ENCODE measurements around the gene DCAKD. TPM values are rescaled to one million over a fixed set of nuclear protein-coding genes. Genes with fewer than 3 reads are reported as not detected.

Gene DCAKD
- total RNA-seq, 1 experiment from 2014 or later, result 57.7 TPM

DNA sequence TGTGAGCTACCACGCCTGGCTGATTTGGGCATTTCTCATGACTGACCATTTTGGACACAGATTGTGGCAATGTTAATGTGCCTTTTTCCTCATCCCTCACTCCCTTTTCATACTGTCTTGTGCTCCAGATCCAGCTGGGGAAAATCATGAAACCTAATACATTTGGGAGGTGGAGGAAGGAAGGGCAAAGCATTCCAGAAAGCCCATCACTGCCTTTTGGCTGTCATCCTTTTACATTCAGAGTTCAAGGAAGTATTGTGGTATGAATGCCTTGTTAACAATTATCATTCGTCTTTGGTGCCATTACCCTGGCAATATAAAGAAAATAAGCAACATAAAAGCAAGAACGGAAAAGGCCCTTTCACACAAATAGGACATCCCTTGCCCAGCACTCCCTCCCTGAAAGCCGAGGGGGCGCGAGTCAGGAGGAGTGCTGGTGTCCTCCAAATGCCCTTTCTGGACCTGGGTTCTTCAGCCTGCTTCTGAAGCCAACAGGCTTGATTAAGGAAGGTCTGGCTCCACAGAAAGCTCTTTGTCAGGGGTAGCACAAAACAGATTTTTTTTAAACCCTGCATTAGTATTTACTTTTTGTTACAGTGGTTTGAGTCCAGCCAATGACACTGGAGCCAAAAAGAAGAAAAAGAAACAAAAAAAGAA, 29.7 kb upstream of the DCAKD start (continued):
- no peak for TF ChIP-seq AFF4 (CRISPR knock-in tag; IDR thresholded peaks at IDR 0.05; ENCODE audit: borderline replicate concordance)
- no peak for TF ChIP-seq ELF4 (CRISPR knock-in tag; IDR thresholded peaks at IDR 0.05; ENCODE audit: low read depth)
- no peak for TF ChIP-seq GTF2I (CRISPR knock-in tag; conservative IDR thresholded peaks at IDR 0.05)
- no peak for TF ChIP-seq ZNF121 (CRISPR knock-in tag; IDR thresholded peaks at IDR 0.05)
- TF ChIP-seq, protein P1, sequence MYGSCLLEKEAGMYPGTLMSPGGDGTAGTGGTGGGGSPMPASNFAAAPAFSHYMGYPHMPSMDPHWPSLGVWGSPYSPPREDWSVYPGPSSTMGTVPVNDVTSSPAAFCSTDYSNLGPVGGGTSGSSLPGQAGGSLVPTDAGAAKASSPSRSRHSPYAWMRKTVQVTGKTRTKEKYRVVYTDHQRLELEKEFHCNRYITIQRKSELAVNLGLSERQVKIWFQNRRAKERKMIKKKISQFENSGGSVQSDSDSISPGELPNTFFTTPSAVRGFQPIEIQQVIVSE (CRISPR knock-in tag; IDR thresholded peaks at IDR 0.05; ENCODE audit: borderline replicate concordance), result no peak
- TF ChIP-seq ZNF423 (CRISPR knock-in tag; IDR thresholded peaks at IDR 0.05), result no peak
- TF ChIP-seq USF1 (CRISPR knock-in tag; IDR thresholded peaks at IDR 0.05), result no peak

GRCh38 chr17:45077643-45078042, 26.2 kb upstream of the DCAKD start:
- Mint-ChIP-seq H3K36me3 (peaks cover 45% of the 10 kb centered on the region), H3K27ac (no peak overlapping the region), H3K9me3 (no peaks in the 10 kb centered on the region), H3K4me3 (no peak overlapping the region), H3K4me1 (0 out of 2 replicates have a peak, but pooled peaks cover 3% of the 10 kb centered on the region), H3K27me3 (ENCODE audit: low read depth) (no peaks in the 10 kb centered on the region)
- POLR2A ChIA-PET, result no interaction called here
- TF ChIP-seq IRF2 (CRISPR knock-in tag; IDR thresholded peaks at IDR 0.05; ENCODE audit: borderline replicate concordance, low read depth), result no peak
- no peak for TF ChIP-seq SMAD3 (CRISPR knock-in tag; IDR thresholded peaks at IDR 0.05; ENCODE audit: borderline replicate concordance)
- TF ChIP-seq, protein P2, sequence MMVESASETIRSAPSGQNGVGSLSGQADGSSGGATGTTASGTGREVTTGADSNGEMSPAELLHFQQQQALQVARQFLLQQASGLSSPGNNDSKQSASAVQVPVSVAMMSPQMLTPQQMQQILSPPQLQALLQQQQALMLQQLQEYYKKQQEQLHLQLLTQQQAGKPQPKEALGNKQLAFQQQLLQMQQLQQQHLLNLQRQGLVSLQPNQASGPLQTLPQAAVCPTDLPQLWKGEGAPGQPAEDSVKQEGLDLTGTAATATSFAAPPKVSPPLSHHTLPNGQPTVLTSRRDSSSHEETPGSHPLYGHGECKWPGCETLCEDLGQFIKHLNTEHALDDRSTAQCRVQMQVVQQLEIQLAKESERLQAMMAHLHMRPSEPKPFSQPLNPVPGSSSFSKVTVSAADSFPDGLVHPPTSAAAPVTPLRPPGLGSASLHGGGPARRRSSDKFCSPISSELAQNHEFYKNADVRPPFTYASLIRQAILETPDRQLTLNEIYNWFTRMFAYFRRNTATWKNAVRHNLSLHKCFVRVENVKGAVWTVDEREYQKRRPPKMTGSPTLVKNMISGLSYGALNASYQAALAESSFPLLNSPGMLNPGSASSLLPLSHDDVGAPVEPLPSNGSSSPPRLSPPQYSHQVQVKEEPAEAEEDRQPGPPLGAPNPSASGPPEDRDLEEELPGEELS (CRISPR knock-in tag; IDR thresholded peaks at IDR 0.05), result no peak
- no peak for TF ChIP-seq PREB (CRISPR knock-in tag; IDR thresholded peaks at IDR 0.05; ENCODE audit: borderline replicate concordance)
- no peak for TF ChIP-seq E2F4 (CRISPR knock-in tag; IDR thresholded peaks at IDR 0.05; ENCODE audit: borderline replicate concordance, low read depth)
- TF ChIP-seq ZNF425 (CRISPR knock-in tag; conservative IDR thresholded peaks at IDR 0.05), result no peak
- DNase-seq (ENCODE audit: low spot score) (no peak), ATAC-seq (no peak)
- CTCF ChIA-PET, result interaction anchor here (2.0 kb wide), 1 partner anchor 21 kb away, joined by 7 read pairs; no protein-coding TSS in a partner anchor
